HCT116 (cell line): ENCODE data around the gene NKRF. TPM values are rescaled to one million over a fixed set of nuclear protein-coding genes. Genes with fewer than 3 reads are reported as not detected.
A peak's percentile ranks its signal among the peaks of the same experiment; 100 is the strongest.

Experiments
- ATAC-seq: fragments of 200-7000 bp; cut with Tn5 transposase; 2 replicates; pipeline ENCODE4 v1.9.1; 2020; ENCODE audit warnings: mild to moderate bottlenecking, moderate library complexity
- BruUV-seq: library from RNA; stranded (reverse); fragments of 400-500 nt; replicated peaks from 2 replicates; lab custom pipeline; 2021; lab: Mats Ljungman, UMichigan
- CTCF ChIA-PET: fragments of 300-600 bp; sonication (Branson Sonifier 250); formaldehyde crosslinking; loops from one replicate; lab custom pipeline; 2021; ENCODE audit warnings: antibody characterized with exemption; lab: Charles Lee
- POLR2A ChIA-PET: fragments of 300-600, 350-600 bp; sonication (Branson Sonifier 250); formaldehyde crosslinking; loops from one replicate; lab custom pipeline; 2021; ENCODE audit warnings: antibody characterized with exemption; lab: Charles Lee
- RAD21 ChIA-PET, 2 experiments: fragments of 300-600 bp; sonication (Branson Sonifier 250); formaldehyde crosslinking; loops; one replicate each; lab custom pipeline; 2023; ENCODE audit warnings: low total read pairs in 2 of 2; ENCODE audit not compliant: uncharacterized antibody in 2 of 2, unreplicated experiment in 2 of 2, low non-redundant PET in 1 of 2; lab: Charles Lee
- DNase-seq: peaks from one replicate; pipeline ENCODE4 v3.0.0-alpha.2; 2010; ENCODE audit warnings: low read depth, low spot score
- H2AFZ ChIP-seq: fragments of 200-600 bp; shearing (Covaris generic), sonication (generic); 2 replicates; pipeline ENCODE4 v1.6.1; 2017; ENCODE audit warnings: low read depth, mixed run types, mixed read lengths, antibody characterized with exemption, low read length; ENCODE audit not compliant: poor library complexity, severe bottlenecking
- H3K27ac ChIP-seq: 2 replicates; pipeline ENCODE4 v1.5.1; 2012; ENCODE audit warnings: low read depth, low read length
- H3K27me3 ChIP-seq: fragments of 200-600 bp; sonication (generic); 2 replicates; pipeline ENCODE4 v1.6.1; 2016; ENCODE audit warnings: mixed run types, low read length, mixed read lengths; ENCODE audit not compliant: insufficient read depth
- H3K36me3 ChIP-seq, 2 experiments: fragments of 200-500 bp in 1 of 2; fragments of 200-600 bp in 1 of 2; sonication (Bioruptor generic) in 1 of 2; sonication (generic) in 1 of 2; 2 replicates each; pipeline versions ENCODE4 v1.5.1 to v1.6.1; 2014 to 2016; ENCODE audit warnings: low read length in 2 of 2, inconsistent platforms in 1 of 2, mixed read lengths in 1 of 2, mixed run types in 1 of 2; ENCODE audit not compliant: insufficient read depth in 2 of 2, control insufficient read depth in 1 of 2
- H3K4me1 ChIP-seq, 2 experiments: fragments of 200-600 bp in 1 of 2; sonication (generic) in 1 of 2; 2 replicates each; pipeline versions ENCODE4 v1.5.1 to v1.6.1; 2012 to 2017; ENCODE audit warnings: low read length in 2 of 2, inconsistent platforms in 1 of 2, mild to moderate bottlenecking in 1 of 2, mixed read lengths in 1 of 2, mixed run types in 1 of 2, moderate library complexity in 1 of 2; ENCODE audit not compliant: insufficient read depth in 2 of 2, control insufficient read depth in 1 of 2
- H3K4me2 ChIP-seq: fragments of 200-600 bp; sonication (generic); 2 replicates; pipeline ENCODE4 v1.6.1; 2017; ENCODE audit warnings: mixed run types, low read length, mixed read lengths
- H3K4me3 ChIP-seq, 2 experiments: fragments of 200-600 bp in 1 of 2; sonication (generic) in 1 of 2; replicated peaks in 1 of 2; 2 replicates each; pipeline ENCODE4 v1.5.1; 2011 to 2016; ENCODE audit warnings: low read length in 2 of 2, control low read depth in 1 of 2, low read depth in 1 of 2, mild to moderate bottlenecking in 1 of 2, mixed read lengths in 1 of 2, mixed run types in 1 of 2
- H3K79me2 ChIP-seq: fragments of 200-600 bp; sonication (generic); 2 replicates; pipeline ENCODE4 v1.6.1; 2017; ENCODE audit warnings: mild to moderate bottlenecking, mixed run types, low read length, moderate library complexity, mixed read lengths; ENCODE audit not compliant: insufficient read depth
- H3K9ac ChIP-seq: fragments of 200-600 bp; sonication (generic); 2 replicates; pipeline ENCODE4 v1.6.1; 2016; ENCODE audit warnings: low read length, mixed read lengths
- H3K9me2 ChIP-seq: fragments of 200-600 bp; sonication (generic), shearing (Covaris generic); 2 replicates; pipeline ENCODE4 v1.6.1; 2017; ENCODE audit warnings: mixed run types, mild to moderate bottlenecking, moderate library complexity; ENCODE audit not compliant: insufficient read depth
- H3K9me3 ChIP-seq, 2 experiments: fragments of 200-500 bp in 1 of 2; fragments of 200-600 bp in 1 of 2; sonication (Bioruptor generic) in 1 of 2; sonication (generic) in 1 of 2; 2 replicates each; pipeline ENCODE4 v1.6.1; 2014 to 2017; ENCODE audit warnings: low read length in 2 of 2, mixed read lengths in 2 of 2, inconsistent platforms in 1 of 2, low read depth in 1 of 2, mild to moderate bottlenecking in 1 of 2, mixed run types in 1 of 2, moderate library complexity in 1 of 2; ENCODE audit not compliant: control insufficient read depth in 1 of 2, insufficient read depth in 1 of 2
- H4K20me1 ChIP-seq: fragments of 200-600 bp; sonication (generic), shearing (Covaris generic); 2 replicates; pipeline ENCODE4 v1.6.1; 2017; ENCODE audit warnings: mixed run types, mild to moderate bottlenecking, moderate library complexity; ENCODE audit not compliant: insufficient read depth
- ATF3 ChIP-seq: IDR thresholded peaks from 2 replicates; pipeline ENCODE4 v1.6.1; 2012
- EGR1 ChIP-seq: IDR thresholded peaks from 2 replicates; pipeline ENCODE4 v1.6.1; 2012; ENCODE audit warnings: low read depth
- EZH2 ChIP-seq: fragments of 200-600 bp; sonication (generic); IDR thresholded peaks from 2 replicates; pipeline ENCODE4 v1.6.1; 2017; ENCODE audit warnings: antibody characterized with exemption, mixed run types
- EZH2phosphoT487 ChIP-seq: fragments of 200-600 bp; IDR thresholded peaks from 2 replicates; pipeline ENCODE4 v1.6.1; 2018; ENCODE audit warnings: antibody characterized with exemption, borderline replicate concordance
- MAX ChIP-seq: IDR thresholded peaks from 2 replicates; pipeline ENCODE4 v1.6.1; 2012
- YY1 ChIP-seq: IDR thresholded peaks from 2 replicates; pipeline ENCODE4 v1.6.1; 2011; ENCODE audit warnings: low read length, low read depth, moderate library complexity, mild to moderate bottlenecking; ENCODE audit not compliant: insufficient replicate concordance; ENCODE audit errors: extremely low read depth
- intact Hi-C: fragments of 100-400 bp; cut with micrococcal nuclease; formaldehyde crosslinking; loops from 2 replicates; pipeline ENCODE4 v1.10.0; 2022
- total RNA-seq: library from RNA; stranded (reverse); gene quantifications from one replicate; pipeline ENCODE4 v1.2.1, GENCODE V29; 2021; ENCODE audit not compliant: unreplicated experiment

NKRF gene
- total RNA-seq, 1 experiment from 2014 or later: 22.8 TPM

- TF ChIP-seq EZH2 (no peak), YY1 (no peak), EZH2phosphoT487 (no peak), ATF3 (no peak)
Measured at GRCh38 chrX:119574394-119575266, 31.6 kb downstream of the NKRF start, which contains the start of gene UBE2A (continued).

GRCh38 chrX:119573840-119574393 is 32.3 kb downstream of the NKRF start:
- Histone ChIP-seq H3K36me3 (peaks cover 0 to 4% of the 10 kb centered on the region in 2 experiments; a peak in 2 of 4 replicates), H3K27me3 (no peaks in the 10 kb centered on the region), H3K27ac (peak overlapping the region; percentile 72), H3K9ac (peak overlapping the region; percentile 80), H3K9me3 (no peaks in the 10 kb centered on the region), H3K9me2 (no peaks in the 10 kb centered on the region), H3K79me2 (peaks cover 19% of the 10 kb centered on the region), H3K4me3 (peak overlapping the region; percentile 66 to 74), H3K4me1 (peaks cover 3 to 14% of the 10 kb centered on the region in 2 experiments; a peak in 3 of 4 replicates), H2AFZ (no peak overlapping the region), H4K20me1 (no peaks in the 10 kb centered on the region), H3K4me2 (peak overlapping the region; percentile 82)
- ChIA-PET CTCF (no interaction called here), POLR2A (interaction anchor here (0.8 to 1.9 kb wide), 4 partner anchors 8 to 16 kb away, joined by 3 to 8 read pairs (median 4); partner anchors contain the start of gene STEEP1), RAD21 (no interaction called here)
- peak; percentile 39 for ATAC-seq
- DNase-seq: peak; percentile 15
- BruUV-seq: no TSS peak
- TF ChIP-seq EGR1 (0 out of 2 replicates have a peak, but pooled peaks have one; percentile 12), MAX (no peak)
- intact Hi-C loops: loop anchor here (1.0 kb wide), 1 partner anchor 9 kb away; the partner anchor contains the start of gene STEEP1
